K562 (cell line): ENCODE results near the gene KIAA0513. TPM values are rescaled to one million over a fixed set of nuclear protein-coding genes. Genes with fewer than 3 reads are reported as not detected.

ENCODE experiments used
- ATAC-seq: fragments of 200-7000 bp; cut with Tn5 transposase; 3 replicates; pipeline ENCODE4 v1.9.1; 2020; ENCODE audit warnings: moderate library complexity
- BruUV-seq: library from RNA; stranded (reverse); fragments of 400-500 nt; replicated peaks from 2 replicates; lab custom pipeline; 2021; lab: Mats Ljungman, UMichigan
- CTCF ChIA-PET: fragments of 300-600 bp; formaldehyde crosslinking; extraction: SDS; loops from one replicate; lab custom pipeline; 2021; ENCODE audit warnings: low intra/inter-chr PET ratio; lab: Yijun Ruan, JAX
- POLR2A ChIA-PET: fragments of 300-600, 350-650 bp; sonication (Branson Sonifier 250); formaldehyde crosslinking; extraction: SDS; loops from one replicate; lab custom pipeline; 2021; ENCODE audit warnings: antibody characterized with exemption, inconsistent platforms; lab: Yijun Ruan, JAX
- DNase-seq, 4 experiments: peaks; one replicate each; pipeline versions ENCODE4 v3.0.0 to v3.0.0-alpha.2; 2011 to 2018; ENCODE audit warnings: low spot score in 3 of 4, mixed read lengths in 3 of 4; ENCODE audit errors: extremely low read depth in 1 of 4
- FAIRE-seq: peaks from 2 replicates; lab custom pipeline; 2011; peaks lifted over from hg19 to GRCh38; lab: Jason Lieb, UNC
- H2AFZ ChIP-seq: 2 replicates; pipeline ENCODE4 v1.6.0; 2011; ENCODE audit warnings: low read depth, low read length, control low read depth, inconsistent platforms
- H3K27ac ChIP-seq: fragments of 200-600 bp; 3 replicates; pipeline ENCODE4 v1.8.0; 2011; ENCODE audit warnings: low read depth, mild to moderate bottlenecking, control low read depth, inconsistent platforms, low read length, moderate library complexity, mixed read lengths; ENCODE audit errors: extremely low read depth
- H3K27me3 ChIP-seq, 2 experiments: fragments of 300-600 bp in 1 of 2; 2 replicates in 1 of 2; 3 replicates in 1 of 2; pipeline versions ENCODE4 v1.6.0 to v1.8.0; 2011; ENCODE audit warnings: inconsistent platforms in 2 of 2, low read length in 2 of 2, mild to moderate bottlenecking in 1 of 2, mixed read lengths in 1 of 2, moderate library complexity in 1 of 2; ENCODE audit not compliant: control insufficient read depth in 2 of 2, insufficient read depth in 2 of 2
- H3K36me3 ChIP-seq: fragments of 300-600 bp; 3 replicates; pipeline ENCODE4 v1.8.0; 2011; ENCODE audit warnings: mild to moderate bottlenecking, low read length, inconsistent platforms; ENCODE audit not compliant: control insufficient read depth, insufficient read depth
- H3K4me1 ChIP-seq, 2 experiments: fragments of 200-600 bp in 1 of 2; replicated peaks in 1 of 2; 2 replicates in 1 of 2; 3 replicates in 1 of 2; pipeline versions ENCODE4 v1.5.1 to v1.8.0; 2011; ENCODE audit warnings: inconsistent platforms in 2 of 2, low read length in 2 of 2, mild to moderate bottlenecking in 1 of 2, mixed read lengths in 1 of 2, moderate library complexity in 1 of 2; ENCODE audit not compliant: control insufficient read depth in 2 of 2, insufficient read depth in 2 of 2
- H3K4me2 ChIP-seq: 2 replicates; pipeline ENCODE4 v1.6.1; 2011; ENCODE audit warnings: low read length, control low read depth, inconsistent platforms, mixed read lengths; ENCODE audit not compliant: insufficient read depth
- H3K4me3 ChIP-seq: fragments of 200-600 bp; sonication (generic), shearing (Covaris generic); 2 replicates; pipeline ENCODE4 v1.5.1; 2016; ENCODE audit warnings: control low read depth, inconsistent platforms
- H3K79me2 ChIP-seq: fragments of 200-600 bp; 3 replicates; pipeline ENCODE4 v1.8.0; 2011; ENCODE audit warnings: low read length, inconsistent platforms; ENCODE audit not compliant: control insufficient read depth, insufficient read depth
- H3K9ac ChIP-seq, 2 experiments: 2 replicates each; pipeline versions ENCODE4 v1.6.0 to v1.6.1; 2011; ENCODE audit warnings: low read depth in 2 of 2, low read length in 2 of 2, control low read depth in 1 of 2, inconsistent platforms in 1 of 2, mild to moderate bottlenecking in 1 of 2, mixed read lengths in 1 of 2; ENCODE audit not compliant: insufficient read depth in 1 of 2
- H3K9me1 ChIP-seq: one replicate; pipeline ENCODE4 v1.6.0; 2011; ENCODE audit warnings: inconsistent platforms, mild to moderate bottlenecking, low read length, moderate library complexity; ENCODE audit not compliant: control insufficient read depth, insufficient read depth
- H3K9me3 ChIP-seq: replicated peaks from 2 replicates; pipeline ENCODE4 v1.5.1; 2011; ENCODE audit warnings: low read depth, low read length, inconsistent platforms; ENCODE audit not compliant: control insufficient read depth, insufficient read depth
- H4K20me1 ChIP-seq: replicated peaks from 2 replicates; pipeline ENCODE4 v1.6.1; 2011; ENCODE audit warnings: low read length, inconsistent platforms, mixed read lengths; ENCODE audit not compliant: control insufficient read depth, insufficient read depth
- ELF1 ChIP-seq: fragments of 200-800 bp; sonication (Bioruptor generic); IDR thresholded peaks from 2 replicates; pipeline ENCODE4 v1.6.1; 2016; ENCODE audit warnings: missing genetic modification characterization, missing compliant biosample characterization
- HMGXB4 ChIP-seq: sonication (generic); formaldehyde crosslinking; IDR thresholded peaks from 2 replicates; pipeline ENCODE4 v1.8.1; 2023; ENCODE audit warnings: mild to moderate bottlenecking, missing genetic modification reagents
- NFATC3 ChIP-seq: fragments of 450-650 bp; IDR thresholded peaks from 2 replicates; pipeline ENCODE4 v1.6.1; 2017; ENCODE audit warnings: mild to moderate bottlenecking
- NR2F6 ChIP-seq: fragments of 450-650 bp; formaldehyde crosslinking; IDR thresholded peaks from 2 replicates; pipeline ENCODE4 v1.4.0; 2020; ENCODE audit warnings: mild to moderate bottlenecking
- RUNX1 ChIP-seq: sonication (generic); IDR thresholded peaks from 2 replicates; pipeline ENCODE4 v1.6.1; 2016; ENCODE audit warnings: antibody characterized with exemption, low read depth
- SMARCC2 ChIP-seq: fragments of 450-650 bp; IDR thresholded peaks from 2 replicates; pipeline ENCODE4 v1.6.1; 2017; ENCODE audit warnings: antibody characterized with exemption, moderate library complexity, mild to moderate bottlenecking, low read depth
- SPI1 ChIP-seq: IDR thresholded peaks from 2 replicates; pipeline ENCODE4 v1.6.1; 2011; ENCODE audit warnings: low read depth, low read length, control low read depth, borderline replicate concordance
- SRSF9 ChIP-seq: fragments of 200-400 bp; formaldehyde crosslinking; IDR thresholded peaks from 2 replicates; pipeline ENCODE4 v1.6.1; 2017; ENCODE audit warnings: low read depth, low read length, borderline replicate concordance
- THRA ChIP-seq: fragments of 450-650 bp; IDR thresholded peaks from 2 replicates; pipeline ENCODE4 v1.6.1; 2017; ENCODE audit warnings: mild to moderate bottlenecking, moderate library complexity
- ZBTB49 ChIP-seq: sonication (generic); formaldehyde crosslinking; IDR thresholded peaks from 2 replicates; pipeline ENCODE4 v1.8.0; 2022; ENCODE audit warnings: missing genetic modification reagents, mild to moderate bottlenecking, borderline replicate concordance
- ZNF518B ChIP-seq: fragments of 250-450 bp; sonication (Bioruptor Pico); IDR thresholded peaks from 2 replicates; pipeline ENCODE4 v1.5.0; 2021; ENCODE audit warnings: mild to moderate bottlenecking, moderate library complexity
- ZNF583 ChIP-seq: fragments of 250-450 bp; sonication (Bioruptor Pico); IDR thresholded peaks from 2 replicates; pipeline ENCODE4 v1.4.0; 2020
- WGBS: fragments of 100-300 bp; shearing (Covaris generic); methylation state at CpG from one replicate; pipeline ENCODE4 v1.1.6; 2016; ENCODE audit warnings: low coverage, mixed read lengths; ENCODE audit not compliant: insufficient coverage; ENCODE audit errors: missing lambda C conversion rate; 5-methylcytosine and 5-hydroxymethylcytosine counted together
- in situ Hi-C: fragments of 300-500 bp; cut with MboI; formaldehyde crosslinking; loops from 4 replicates; pipeline ENCODE4 v1.15.0; 2018; ENCODE audit warnings: inconsistent platforms, mixed read lengths
- intact Hi-C: fragments of 100-400 bp; cut with micrococcal nuclease; formaldehyde crosslinking; loops from 2 replicates; pipeline ENCODE4 v1.14.2; 2022
- polyA plus RNA-seq, 8 experiments: library from polyadenylated mRNA; depleted of rRNA in 4 of 8; stranded (reverse) in 5 of 8; unstranded in 3 of 8; fragments of >200 nt; fragmentation: Nextera tagmentation in 2 of 8; fragmentation: Illumina TruSeq in 1 of 8; extraction: Ambion mirVana in 2 of 8; extraction: Trizol in 1 of 8; gene quantifications; 2 replicates each; pipeline versions ENCODE4 v1.2.1 to v1.2.3, GENCODE V29; 2011 to 2014; ENCODE audit warnings: inconsistent platforms in 1 of 8, missing spikeins in 1 of 8
- total RNA-seq, 7 experiments: library from RNA; depleted of rRNA in 6 of 7; stranded (reverse); fragments of >200 nt in 6 of 7; fragmentation: Illumina TruSeq in 2 of 7; extraction: Trizol in 2 of 7; gene quantifications; 2 replicates each; pipeline versions ENCODE4 v1.2.1 to v1.2.3, GENCODE V29; 2011 to 2021; ENCODE audit warnings: low replicate concordance in 1 of 7

The KIAA0513 gene
- total and polyA plus RNA-seq, 9 of the 15 experiments (the other 6 are each of a cell fraction or from before 2014, with no cell fraction given) = 0.18 to 13.7 (median 10.2) TPM

GRCh38 chr16:84996365-84996764 is 31.2 kb upstream of the KIAA0513 start (continued):
- TF ChIP-seq ZNF583 (no peak), SMARCC2 (no peak), ZNF518B (CRISPR knock-in tag) (no peak), HMGXB4 (CRISPR knock-in tag) (no peak)

- H3K27ac ChIP-seq = 0 out of 3 replicates have a peak overlapping the region, but pooled peaks have one; percentile 10
- intact Hi-C loops = no loop called here
- peaks cover 75% of the 10 kb centered on the region for H3K79me2 ChIP-seq
- peaks cover 10% of the 10 kb centered on the region for H3K9me1 ChIP-seq
- peaks cover 59% of the 10 kb centered on the region for H3K36me3 ChIP-seq
- WGBS = 85% methylated on average over 3 of the region's 3 CpGs
- H4K20me1 ChIP-seq = peaks cover 27% of the 10 kb centered on the region
- no peaks in the 10 kb centered on the region for H3K9me3 ChIP-seq
- H3K9ac ChIP-seq = no peak overlapping the region
- no peak overlapping the region for H3K4me2 ChIP-seq
- CTCF ChIA-PET = no interaction called here
- H2AFZ ChIP-seq = no peak overlapping the region
- in situ Hi-C loops = no loop called here
- POLR2A ChIA-PET = interaction anchor here (3.9 kb wide), 1 partner anchor 12 kb away, joined by 23 read pairs; the partner anchor contains the start of gene ZDHHC7
- BruUV-seq = no TSS peak
- FAIRE-seq (no peak), DNase-seq (no peak), ATAC-seq (no peak)
- no peak overlapping the region for H3K4me3 ChIP-seq
- peaks cover 34 to 42% of the 10 kb centered on the region in 2 experiments for H3K4me1 ChIP-seq
- H3K27me3 ChIP-seq = no peaks in the 10 kb centered on the region
- TF ChIP-seq NR2F6 (no peak), RUNX1 (no peak), SPI1 (no peak), SRSF9 (no peak), ELF1 (tag) (no peak), NFATC3 (no peak), THRA (no peak), ZBTB49 (CRISPR knock-in tag) (no peak)
These were observed 28.4 kb upstream of the KIAA0513 start for GRCh38 chr16:84999200-84999599.
